Choroid plexus epithelial cell (primary cell): ENCODE results near the gene C10orf95.

Experiments used
- DNase-seq: peaks from one replicate; pipeline ENCODE4 v3.0.0-alpha.2; 2010; ENCODE audit warnings: low read depth
- H3K4me3 ChIP-seq: 2 replicates; pipeline ENCODE4 v1.5.1; 2011; ENCODE audit warnings: low read depth, mild to moderate bottlenecking, control low read depth, low read length, moderate library complexity
- TF ChIP-seq, protein P1 (sequence below): conservative IDR thresholded peaks from 2 replicates; pipeline ENCODE4 v1.5.1; 2011; ENCODE audit warnings: low read depth, mild to moderate bottlenecking, control low read depth, inconsistent platforms, low read length, moderate library complexity

Gene C10orf95

DNA sequence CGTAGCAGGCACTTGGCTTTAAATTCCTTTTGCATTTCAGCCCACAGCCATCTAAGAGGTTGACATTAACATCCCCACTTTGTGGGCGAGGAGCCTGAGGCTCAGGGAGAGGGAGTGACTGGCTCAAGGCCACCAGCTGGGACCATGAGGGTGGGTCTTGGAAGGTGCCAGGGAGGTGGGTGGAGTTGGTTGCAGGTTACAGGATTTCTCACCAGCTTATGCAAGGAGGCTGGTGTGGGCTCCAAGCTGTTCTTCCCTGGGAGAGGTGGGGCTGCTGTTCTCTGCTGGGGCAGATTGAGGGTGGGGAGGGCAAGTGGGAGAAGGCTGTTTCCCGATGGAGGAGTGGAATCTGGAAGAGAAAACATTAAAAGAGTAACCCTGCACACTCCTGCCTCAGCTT is 14.1 kb upstream of the C10orf95 start:
- DNase-seq = no peak
- TF ChIP-seq, protein P1, sequence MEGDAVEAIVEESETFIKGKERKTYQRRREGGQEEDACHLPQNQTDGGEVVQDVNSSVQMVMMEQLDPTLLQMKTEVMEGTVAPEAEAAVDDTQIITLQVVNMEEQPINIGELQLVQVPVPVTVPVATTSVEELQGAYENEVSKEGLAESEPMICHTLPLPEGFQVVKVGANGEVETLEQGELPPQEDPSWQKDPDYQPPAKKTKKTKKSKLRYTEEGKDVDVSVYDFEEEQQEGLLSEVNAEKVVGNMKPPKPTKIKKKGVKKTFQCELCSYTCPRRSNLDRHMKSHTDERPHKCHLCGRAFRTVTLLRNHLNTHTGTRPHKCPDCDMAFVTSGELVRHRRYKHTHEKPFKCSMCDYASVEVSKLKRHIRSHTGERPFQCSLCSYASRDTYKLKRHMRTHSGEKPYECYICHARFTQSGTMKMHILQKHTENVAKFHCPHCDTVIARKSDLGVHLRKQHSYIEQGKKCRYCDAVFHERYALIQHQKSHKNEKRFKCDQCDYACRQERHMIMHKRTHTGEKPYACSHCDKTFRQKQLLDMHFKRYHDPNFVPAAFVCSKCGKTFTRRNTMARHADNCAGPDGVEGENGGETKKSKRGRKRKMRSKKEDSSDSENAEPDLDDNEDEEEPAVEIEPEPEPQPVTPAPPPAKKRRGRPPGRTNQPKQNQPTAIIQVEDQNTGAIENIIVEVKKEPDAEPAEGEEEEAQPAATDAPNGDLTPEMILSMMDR = no peak
- no peak overlapping the region for H3K4me3 ChIP-seq

DNA sequence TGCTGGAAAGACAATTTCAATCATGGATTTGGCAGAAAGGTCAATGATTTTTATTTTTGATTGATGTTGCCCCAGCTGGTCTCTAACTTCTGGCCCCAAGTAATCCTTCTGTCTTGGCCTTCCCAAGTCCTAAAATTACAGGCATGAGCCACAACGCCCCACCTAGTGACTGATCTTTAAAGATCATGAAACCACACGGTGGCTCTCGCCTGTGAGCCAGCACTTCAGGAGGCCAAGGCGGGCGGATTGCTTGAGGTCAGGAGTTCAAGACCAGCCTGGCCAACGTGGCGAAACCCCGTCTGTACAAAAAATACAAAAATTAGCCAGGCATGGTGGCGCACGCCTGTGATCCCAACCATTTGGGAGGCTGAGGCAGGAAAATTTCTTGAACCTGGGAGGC is 12.6 kb upstream of the C10orf95 start:
- no peak overlapping the region for H3K4me3 ChIP-seq
- TF ChIP-seq, protein P1 = no peak
- DNase-seq = no peak

DNA sequence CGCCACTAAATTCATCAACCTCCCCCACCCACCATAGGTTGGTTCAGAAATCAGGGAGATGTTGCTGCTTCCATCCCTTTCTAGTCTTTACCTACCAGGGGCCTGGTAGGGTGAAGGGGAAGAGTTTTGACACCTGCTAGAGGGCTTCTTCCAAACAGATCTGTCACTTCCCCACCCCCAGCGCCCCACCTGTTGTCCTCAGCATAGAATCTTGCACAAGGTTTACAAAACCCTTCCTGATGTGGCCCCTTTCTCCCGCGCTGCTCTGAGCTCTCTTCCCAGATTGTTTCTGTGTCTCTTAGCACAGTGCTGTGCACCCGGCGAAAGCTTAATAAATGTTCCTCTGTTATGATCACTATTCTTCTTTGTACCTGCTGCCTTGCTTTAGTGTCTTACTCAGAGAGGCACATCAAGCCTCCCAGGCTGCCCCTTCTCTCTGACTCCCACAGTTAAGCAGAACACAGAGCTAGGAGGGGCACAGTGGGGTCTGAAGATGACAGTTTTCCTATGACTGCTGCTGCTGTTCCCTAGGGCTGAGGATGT is 11.2 kb upstream of the C10orf95 start:
- H3K4me3 ChIP-seq = no peak overlapping the region

DNA sequence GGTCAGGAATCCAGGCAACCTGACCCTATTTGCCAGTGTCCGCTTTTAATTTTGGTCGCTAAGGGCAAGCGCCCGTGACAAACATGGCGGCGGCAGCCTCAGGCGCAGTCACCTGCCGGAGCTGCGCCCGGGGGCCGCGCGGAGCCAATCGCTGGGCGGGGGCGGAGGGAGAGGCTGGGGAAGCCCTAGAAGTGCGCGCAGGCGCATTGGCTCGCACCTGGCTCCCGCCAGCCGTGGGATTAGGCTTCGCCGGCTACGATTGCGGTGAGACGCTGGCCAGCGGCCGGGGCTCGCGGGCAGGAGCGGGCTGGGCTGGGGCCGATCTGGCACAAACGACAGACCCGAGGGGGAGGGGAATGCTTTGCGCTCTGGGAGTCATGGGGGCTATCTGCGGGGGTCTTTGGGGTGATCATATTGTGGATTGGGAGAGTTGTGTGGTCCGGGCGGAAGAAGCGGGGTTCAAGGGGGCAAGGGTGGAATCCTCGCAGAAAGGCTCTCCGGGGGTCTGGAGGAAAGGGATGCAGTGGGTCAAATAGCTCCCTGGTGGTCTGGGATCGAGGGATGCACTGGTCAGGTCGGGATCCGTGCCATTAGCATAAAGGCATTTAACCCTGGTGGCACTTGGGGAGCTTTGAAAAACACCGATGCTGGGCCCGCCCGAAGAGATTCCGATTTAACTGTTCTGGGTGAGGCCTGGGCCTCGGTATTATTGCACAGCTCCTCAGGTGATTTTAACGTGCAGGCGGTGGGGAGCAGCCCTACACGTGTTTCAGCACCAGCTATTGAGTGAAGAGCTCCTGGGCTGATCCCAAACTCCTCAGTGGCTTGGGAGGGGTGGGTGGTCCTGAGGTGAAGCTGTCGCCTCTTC is 10.1 kb upstream of the C10orf95 start:
- DNase-seq = peak; percentile 88
- peak overlapping the region; percentile 62 for H3K4me3 ChIP-seq
- TF ChIP-seq, protein P1 = no peak

More for the DNA sequence above, 11.2 kb upstream of the C10orf95 start:
- TF ChIP-seq, protein P1 = no peak
- DNase-seq = no peak

DNA sequence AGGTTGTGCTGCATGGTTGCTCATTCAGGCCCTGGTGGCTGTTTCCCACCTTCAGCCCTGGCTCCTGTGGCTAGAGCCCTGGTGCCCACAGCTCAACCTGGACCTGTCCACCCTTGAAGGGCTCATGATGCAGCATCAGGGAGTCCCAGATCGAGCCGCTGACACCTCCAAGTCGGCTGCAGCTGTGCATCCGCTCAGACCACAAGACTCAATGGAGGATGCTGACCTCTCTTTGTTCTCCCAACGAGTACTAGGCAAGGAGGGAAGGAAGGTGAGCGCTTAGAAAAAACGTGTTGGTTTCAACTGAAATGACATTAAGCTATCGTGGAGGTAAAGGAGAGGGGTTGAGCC is 9.5 kb upstream of the C10orf95 start:
- TF ChIP-seq, protein P1 = no peak
- H3K4me3 ChIP-seq = peak overlapping the region; percentile 62
- no peak for DNase-seq

DNA sequence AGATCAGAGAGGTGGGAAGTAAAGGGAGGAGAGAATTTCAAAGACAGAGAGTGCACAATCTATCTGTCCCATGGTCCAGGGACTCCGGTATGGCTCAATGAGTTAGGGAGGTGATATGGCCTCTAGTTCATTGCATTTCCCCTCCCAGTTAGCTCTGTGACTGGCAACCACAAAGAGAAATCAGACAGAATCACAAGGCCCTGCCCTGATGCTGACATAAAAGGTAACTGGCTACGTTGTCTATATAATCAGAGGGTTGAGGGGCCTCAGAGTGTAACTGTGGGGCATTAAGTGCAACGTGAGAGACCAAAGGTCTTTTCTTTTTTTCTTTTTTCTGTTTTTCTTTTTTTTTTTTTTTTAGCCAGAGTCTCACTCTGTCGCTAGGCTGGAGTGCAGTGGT is 7.3 kb upstream of the C10orf95 start:
- DNase-seq = no peak
- TF ChIP-seq, protein P1 = no peak
- H3K4me3 ChIP-seq = no peak overlapping the region

GRCh38 chr10:102457591-102458150 is 6.3 kb upstream of the C10orf95 start:
- H3K4me3 ChIP-seq = no peak overlapping the region
- no peak for DNase-seq
- TF ChIP-seq, protein P1 = no peak
